Prostate gland (tissue), 2 donors: ENCODE results near the gene FOSL1.

Experiments
- CTCF ChIP-seq, 4 experiments: fragments of 200-600 bp in 2 of 4; fragments of 450-650 bp in 2 of 4; sonication (generic) in 2 of 4; IDR thresholded peaks; 1 replicate in 3 of 4; 2 replicates in 1 of 4; pipeline ENCODE4 v1.5.1; 2016 to 2019; ENCODE audit warnings: antibody characterized with exemption in 4 of 4, mild to moderate bottlenecking in 2 of 4, moderate library complexity in 2 of 4
- POLR2A ChIP-seq: fragments of 450-650 bp; IDR thresholded peaks from one replicate; pipeline ENCODE4 v1.6.1; 2016; ENCODE audit warnings: antibody characterized with exemption, mild to moderate bottlenecking
- POLR2AphosphoS5 ChIP-seq: sonication (generic); formaldehyde crosslinking; IDR thresholded peaks from one replicate; pipeline ENCODE4 v1.6.1; 2017; ENCODE audit warnings: antibody characterized with exemption

GRCh38 chr11:65861165-65861505 is 39.1 kb downstream of the FOSL1 start:
- no peak for TF ChIP-seq CTCF (IDR thresholded peaks at IDR 0.05)
- no peak for TF ChIP-seq POLR2AphosphoS5
- no peak for TF ChIP-seq POLR2A
